IMR-90 (cell line): ENCODE data around the gene CXCL13. TPM values are rescaled to one million over a fixed set of nuclear protein-coding genes. Genes with fewer than 3 reads are reported as not detected.

Experiments
- ATAC-seq: fragments of 200-7000 bp; cut with Tn5 transposase; 2 replicates; pipeline ENCODE4 v1.9.1; 2020; ENCODE audit warnings: low read depth, mild to moderate bottlenecking, moderate library complexity
- BruUV-seq: library from RNA; stranded (reverse); fragments of 400-500 nt; replicated peaks from 2 replicates; lab custom pipeline; 2021; lab: Mats Ljungman, UMichigan
- CTCF ChIA-PET: fragments of 300-600 bp; formaldehyde crosslinking; extraction: SDS; loops from one replicate; lab custom pipeline; 2021; ENCODE audit warnings: antibody characterized with exemption; lab: Yijun Ruan, JAX
- POLR2A ChIA-PET: fragments of 300-600 bp; sonication (Branson Sonifier 250); formaldehyde crosslinking; loops from one replicate; lab custom pipeline; 2022; ENCODE audit warnings: antibody characterized with exemption; ENCODE audit not compliant: unreplicated experiment; lab: Charles Lee
- DNase-seq: peaks from one replicate; pipeline ENCODE4 v3.0.0; 2013
- H2AFZ ChIP-seq: replicated peaks from 2 replicates; pipeline ENCODE3; 2013; ENCODE audit warnings: low read length, mild to moderate bottlenecking; ENCODE audit not compliant: poor library complexity
- H2AK5ac ChIP-seq: 2 replicates; pipeline ENCODE4 v1.6.1; 2013; ENCODE audit warnings: low read depth, low read length, inconsistent platforms
- H2AK9ac ChIP-seq: replicated peaks from 2 replicates; pipeline ENCODE3; 2013; ENCODE audit warnings: mild to moderate bottlenecking, low read depth, low read length, moderate library complexity; ENCODE audit not compliant: poor library complexity
- H2BK120ac ChIP-seq: 2 replicates; pipeline ENCODE4 v1.6.1; 2013; ENCODE audit warnings: low read depth, low read length, inconsistent platforms
- H2BK15ac ChIP-seq: 3 replicates; pipeline ENCODE4 v1.6.1; 2013; ENCODE audit warnings: low read depth, low read length, inconsistent platforms
- H2BK20ac ChIP-seq: 2 replicates; pipeline ENCODE4 v1.6.1; 2013; ENCODE audit warnings: low read depth, mild to moderate bottlenecking, inconsistent platforms, low read length, moderate library complexity
- H2BK5ac ChIP-seq: 2 replicates; pipeline ENCODE4 v1.6.1; 2013; ENCODE audit warnings: mild to moderate bottlenecking, low read depth, low read length, inconsistent platforms; ENCODE audit not compliant: poor library complexity, severe bottlenecking
- H3K14ac ChIP-seq: replicated peaks from 2 replicates; pipeline ENCODE4 v1.6.1; 2013; ENCODE audit warnings: low read depth, low read length, inconsistent platforms
- H3K18ac ChIP-seq: 2 replicates; pipeline ENCODE4 v1.6.1; 2013; ENCODE audit warnings: low read depth, low read length, control low read depth
- H3K23ac ChIP-seq: 2 replicates; pipeline ENCODE4 v1.6.1; 2013; ENCODE audit warnings: low read depth, low read length, inconsistent platforms
- H3K27ac ChIP-seq: 2 replicates; pipeline ENCODE4 v1.5.1; 2013; ENCODE audit warnings: mild to moderate bottlenecking, control low read depth, low read length; ENCODE audit not compliant: insufficient read depth
- H3K27me3 ChIP-seq: 2 replicates; pipeline ENCODE4 v1.6.1; 2013; ENCODE audit warnings: low read length; ENCODE audit not compliant: control insufficient read depth, insufficient read depth
- H3K36me3 ChIP-seq: 2 replicates; pipeline ENCODE4 v1.6.1; 2013; ENCODE audit warnings: low read length, mixed read lengths; ENCODE audit not compliant: control insufficient read depth, insufficient read depth
- H3K4ac ChIP-seq: 2 replicates; pipeline ENCODE4 v1.6.1; 2013; ENCODE audit warnings: low read depth, low read length, inconsistent platforms
- H3K4me1 ChIP-seq: 2 replicates; pipeline ENCODE4 v1.6.1; 2013; ENCODE audit warnings: low read length, mixed read lengths; ENCODE audit not compliant: control insufficient read depth, insufficient read depth
- H3K4me2 ChIP-seq: 2 replicates; pipeline ENCODE4 v1.6.1; 2013; ENCODE audit warnings: low read depth, mild to moderate bottlenecking, control low read depth, low read length, moderate library complexity
- H3K4me3 ChIP-seq: 2 replicates; pipeline ENCODE4 v1.5.1; 2013; ENCODE audit warnings: low read depth, mild to moderate bottlenecking, control low read depth, low read length, moderate library complexity; ENCODE audit not compliant: insufficient read depth
- H3K56ac ChIP-seq: 2 replicates; pipeline ENCODE4 v1.6.1; 2013; ENCODE audit warnings: low read length, inconsistent platforms; ENCODE audit not compliant: insufficient read depth; ENCODE audit errors: extremely low read depth
- H3K79me1 ChIP-seq, 2 experiments: 2 replicates each; pipeline ENCODE4 v1.6.1; 2013; ENCODE audit warnings: low read length in 2 of 2, inconsistent platforms in 1 of 2, low read depth in 1 of 2
- H3K9ac ChIP-seq: 2 replicates; pipeline ENCODE4 v1.6.1; 2013; ENCODE audit warnings: low read depth, low read length, control low read depth
- H3K9me1 ChIP-seq: 2 replicates; pipeline ENCODE4 v1.6.1; 2013; ENCODE audit warnings: low read length, inconsistent platforms; ENCODE audit not compliant: insufficient read depth
- H3K9me3 ChIP-seq: 2 replicates; pipeline ENCODE4 v1.6.1; 2013; ENCODE audit warnings: low read length; ENCODE audit not compliant: control insufficient read depth, insufficient read depth
- H4K20me1 ChIP-seq: 2 replicates; pipeline ENCODE4 v1.6.1; 2013; ENCODE audit warnings: low read length, inconsistent platforms; ENCODE audit not compliant: insufficient read depth
- H4K5ac ChIP-seq: 2 replicates; pipeline ENCODE4 v1.6.1; 2013; ENCODE audit warnings: mild to moderate bottlenecking, low read depth, low read length, control low read depth
- H4K8ac ChIP-seq, 2 experiments: 2 replicates each; pipeline ENCODE4 v1.6.1; 2013; ENCODE audit warnings: low read depth in 2 of 2, low read length in 2 of 2, control low read depth in 1 of 2, inconsistent platforms in 1 of 2
- H4K91ac ChIP-seq: 2 replicates; pipeline ENCODE4 v1.6.1; 2013; ENCODE audit warnings: low read depth, low read length, inconsistent platforms; ENCODE audit not compliant: insufficient read depth
- BHLHE40 ChIP-seq: fragments of 150-350 bp; IDR thresholded peaks from 2 replicates; pipeline ENCODE4 v1.6.1; 2016; ENCODE audit warnings: mild to moderate bottlenecking, low read depth, low read length
- CEBPB ChIP-seq: IDR thresholded peaks from 2 replicates; pipeline ENCODE4 v1.6.1; 2012; ENCODE audit warnings: low read depth, low read length, improper control_type of control experiment
- CHD1 ChIP-seq: IDR thresholded peaks from 2 replicates; pipeline ENCODE4 v1.6.1; 2012; ENCODE audit warnings: low read depth, low read length, improper control_type of control experiment
- CTCF ChIP-seq: conservative IDR thresholded peaks from 2 replicates; pipeline ENCODE4 v1.5.1; 2012; ENCODE audit warnings: mild to moderate bottlenecking, low read depth, low read length, improper control_type of control experiment
- ELK1 ChIP-seq: fragments of 150-350 bp; IDR thresholded peaks from 2 replicates; pipeline ENCODE4 v1.6.1; 2016; ENCODE audit warnings: low read depth, mild to moderate bottlenecking, low read length, moderate library complexity, borderline replicate concordance
- FOS ChIP-seq: fragments of 150-350 bp; IDR thresholded peaks from 2 replicates; pipeline ENCODE4 v1.6.1; 2016; ENCODE audit warnings: low read depth, low read length
- MAFK ChIP-seq: IDR thresholded peaks from 2 replicates; pipeline ENCODE4 v1.6.1; 2012; ENCODE audit warnings: low read depth, low read length, improper control_type of control experiment
- MAZ ChIP-seq: IDR thresholded peaks from 2 replicates; pipeline ENCODE4 v1.6.1; 2012; ENCODE audit warnings: low read depth, mild to moderate bottlenecking, low read length, improper control_type of control experiment, moderate library complexity, borderline replicate concordance
- MXI1 ChIP-seq: IDR thresholded peaks from 2 replicates; pipeline ENCODE4 v1.6.1; 2012; ENCODE audit warnings: low read depth, mild to moderate bottlenecking, low read length, moderate library complexity, borderline replicate concordance
- NFE2L2 ChIP-seq: fragments of 150-350 bp; IDR thresholded peaks from 2 replicates; pipeline ENCODE4 v1.6.1; 2016; ENCODE audit warnings: low read depth, mild to moderate bottlenecking, low read length
- POLR2A ChIP-seq: IDR thresholded peaks from 2 replicates; pipeline ENCODE4 v1.6.1; 2012; ENCODE audit warnings: mild to moderate bottlenecking, low read depth, low read length
- RAD21 ChIP-seq: IDR thresholded peaks from 2 replicates; pipeline ENCODE4 v1.6.1; 2012; ENCODE audit warnings: low read length, improper control_type of control experiment
- RCOR1 ChIP-seq: IDR thresholded peaks from 2 replicates; pipeline ENCODE4 v1.6.1; 2012; ENCODE audit warnings: mild to moderate bottlenecking, low read length, improper control_type of control experiment; ENCODE audit not compliant: insufficient replicate concordance
- RFX5 ChIP-seq: IDR thresholded peaks from 2 replicates; pipeline ENCODE4 v1.8.0; 2012; ENCODE audit warnings: low read depth, mild to moderate bottlenecking, low read length, moderate library complexity
- SMC3 ChIP-seq: fragments of 150-350 bp; IDR thresholded peaks from 2 replicates; pipeline ENCODE4 v1.6.1; 2016; ENCODE audit warnings: low read depth, mild to moderate bottlenecking, antibody characterized with exemption, low read length, moderate library complexity
- USF2 ChIP-seq: fragments of 150-350 bp; IDR thresholded peaks from 2 replicates; pipeline ENCODE4 v1.6.1; 2017; ENCODE audit warnings: mild to moderate bottlenecking, antibody characterized with exemption, low read length, low read depth
- WGBS, 2 experiments: methylation state at CpG; one replicate each; pipeline versions ENCODE4 v1.1.5 to v1.1.7; 2013; ENCODE audit warnings: missing lambda C conversion rate in 2 of 2; ENCODE audit not compliant: insufficient read length in 1 of 2; ENCODE audit errors: extremely low coverage in 2 of 2; 5-methylcytosine and 5-hydroxymethylcytosine counted together
- dilution Hi-C: fragments of 300-500 bp; cut with HindIII; formaldehyde crosslinking; loops from one replicate; pipeline ENCODE4 v1.14.3; 2018; ENCODE audit warnings: low sequenced_read_pairs; ENCODE audit not compliant: unreplicated experiment
- in situ Hi-C: fragments of 300-500 bp; cut with MboI; formaldehyde crosslinking; loops from 3 replicates; pipeline ENCODE4 v1.14.3; 2019; ENCODE audit warnings: low sequenced_read_pairs, inconsistent platforms, mixed read lengths
- intact Hi-C: fragments of 100-400 bp; cut with micrococcal nuclease; formaldehyde crosslinking; loops from 2 replicates; pipeline ENCODE4 v1.10.0; 2022
- polyA plus RNA-seq, 3 experiments: library from polyadenylated mRNA; depleted of rRNA; stranded (reverse); fragments of >200 nt; gene quantifications; 2 replicates each; pipeline ENCODE4 v1.2.3, GENCODE V29; 2012; ENCODE audit warnings: low replicate concordance in 1 of 3
- total RNA-seq: library from RNA; depleted of rRNA; stranded (reverse); fragments of >200 nt; gene quantifications from 2 replicates; pipeline ENCODE4 v1.2.3, GENCODE V29; 2012

CXCL13 gene
- total and polyA plus RNA-seq, 2 of the 4 experiments (the other 2 are of a cell fraction) = not detected

GRCh38 chr4:77650787-77651186 is 45.2 kb downstream of the CXCL13 start:
- Histone ChIP-seq H3K18ac (no peak overlapping the region), H3K4ac (no peak overlapping the region), H3K4me2 (no peak overlapping the region), H4K5ac (no peak overlapping the region), H3K9me1 (no peaks in the 10 kb centered on the region), H2AK5ac (no peak overlapping the region), H3K27ac (no peak overlapping the region), H3K79me1 (no peaks in the 10 kb centered on the region), H3K9me3 (no peaks in the 10 kb centered on the region), H3K27me3 (no peaks in the 10 kb centered on the region; the same call in 1 of the 2 replicates), H3K4me1 (no peaks in the 10 kb centered on the region), H4K91ac (no peak overlapping the region), H4K8ac (no peak overlapping the region), H2BK15ac (no peak overlapping the region), H2AFZ (no peak overlapping the region), H4K20me1 (no peaks in the 10 kb centered on the region), H3K23ac (no peak overlapping the region), H2BK20ac (no peak overlapping the region), H2BK5ac (no peak overlapping the region), H3K4me3 (no peak overlapping the region), H3K36me3 (no peaks in the 10 kb centered on the region), H2BK120ac (no peak overlapping the region), H3K14ac (no peak overlapping the region), H3K9ac (no peak overlapping the region), H2AK9ac (no peak overlapping the region), H3K56ac (no peak overlapping the region)
- intact Hi-C loops = no loop called here
- ChIA-PET CTCF (interaction anchor here (1.1 kb wide), 1 partner anchor 33 kb away, joined by 3 read pairs; no protein-coding TSS in a partner anchor), POLR2A (no interaction called here)
- in situ Hi-C loops = no loop called here
- DNase-seq (no peak), ATAC-seq (no peak)
- dilution Hi-C loops = no loop called here
- TF ChIP-seq MAFK (no peak), MAZ (no peak), CHD1 (no peak), RAD21 (no peak), RCOR1 (no peak), NFE2L2 (no peak), MXI1 (no peak), SMC3 (no peak), CTCF (no peak), BHLHE40 (no peak), FOS (no peak), POLR2A (no peak), CEBPB (no peak), USF2 (no peak), ELK1 (no peak), RFX5 (no peak)
- no CpG with 5 or more reads among the region's 1 CpG for WGBS, 2 experiments
- BruUV-seq = no TSS peak
